MM.1S (cell line): ENCODE measurements around the gene HSP90AB1.

Source experiments
- EZH2 ChIP-seq: fragments of 300-600 bp; sonication (generic); optimal IDR thresholded peaks from 2 replicates; pipeline ENCODE3; 2017; ENCODE audit warnings: low read depth, mild to moderate bottlenecking, antibody characterized with exemption, low read length, mixed read lengths
- EZH2phosphoT487 ChIP-seq: fragments of 300-600 bp; sonication (generic); IDR thresholded peaks from 2 replicates; pipeline ENCODE4 v1.6.1; 2018; ENCODE audit warnings: antibody characterized with exemption, low read length
- TF ChIP-seq, protein P1 (sequence below): fragments of 300-600 bp; sonication (generic); IDR thresholded peaks from 2 replicates; pipeline ENCODE4 v1.5.1; 2016; ENCODE audit warnings: antibody characterized with exemption, low read length, mixed read lengths

DNA sequence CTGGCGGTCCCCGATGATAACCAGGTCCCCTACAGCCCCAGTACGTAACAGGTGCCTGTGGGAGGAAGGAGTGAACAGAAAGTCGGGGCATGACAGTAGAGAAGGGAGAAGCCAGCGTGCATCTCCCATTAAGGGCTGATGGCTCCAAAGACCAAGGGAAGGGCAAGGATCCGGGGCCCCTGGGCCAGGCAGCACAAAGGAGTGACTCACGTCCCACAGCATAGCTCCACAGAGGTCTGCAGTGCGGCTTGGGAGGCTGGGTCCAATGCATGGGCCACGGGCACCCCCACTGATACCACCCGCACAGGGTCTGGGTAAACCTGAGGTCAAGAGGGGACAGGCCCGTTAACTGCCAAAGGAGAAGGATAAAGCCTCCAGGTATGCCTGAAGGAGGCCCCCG, 56.0 kb downstream of the HSP90AB1 start:
- TF ChIP-seq, protein P1, sequence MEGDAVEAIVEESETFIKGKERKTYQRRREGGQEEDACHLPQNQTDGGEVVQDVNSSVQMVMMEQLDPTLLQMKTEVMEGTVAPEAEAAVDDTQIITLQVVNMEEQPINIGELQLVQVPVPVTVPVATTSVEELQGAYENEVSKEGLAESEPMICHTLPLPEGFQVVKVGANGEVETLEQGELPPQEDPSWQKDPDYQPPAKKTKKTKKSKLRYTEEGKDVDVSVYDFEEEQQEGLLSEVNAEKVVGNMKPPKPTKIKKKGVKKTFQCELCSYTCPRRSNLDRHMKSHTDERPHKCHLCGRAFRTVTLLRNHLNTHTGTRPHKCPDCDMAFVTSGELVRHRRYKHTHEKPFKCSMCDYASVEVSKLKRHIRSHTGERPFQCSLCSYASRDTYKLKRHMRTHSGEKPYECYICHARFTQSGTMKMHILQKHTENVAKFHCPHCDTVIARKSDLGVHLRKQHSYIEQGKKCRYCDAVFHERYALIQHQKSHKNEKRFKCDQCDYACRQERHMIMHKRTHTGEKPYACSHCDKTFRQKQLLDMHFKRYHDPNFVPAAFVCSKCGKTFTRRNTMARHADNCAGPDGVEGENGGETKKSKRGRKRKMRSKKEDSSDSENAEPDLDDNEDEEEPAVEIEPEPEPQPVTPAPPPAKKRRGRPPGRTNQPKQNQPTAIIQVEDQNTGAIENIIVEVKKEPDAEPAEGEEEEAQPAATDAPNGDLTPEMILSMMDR = no peak
- TF ChIP-seq EZH2 = no peak
- no peak for TF ChIP-seq EZH2phosphoT487
